ENCODE measurements around the gene CCR2.

CCR2 gene

DNA sequence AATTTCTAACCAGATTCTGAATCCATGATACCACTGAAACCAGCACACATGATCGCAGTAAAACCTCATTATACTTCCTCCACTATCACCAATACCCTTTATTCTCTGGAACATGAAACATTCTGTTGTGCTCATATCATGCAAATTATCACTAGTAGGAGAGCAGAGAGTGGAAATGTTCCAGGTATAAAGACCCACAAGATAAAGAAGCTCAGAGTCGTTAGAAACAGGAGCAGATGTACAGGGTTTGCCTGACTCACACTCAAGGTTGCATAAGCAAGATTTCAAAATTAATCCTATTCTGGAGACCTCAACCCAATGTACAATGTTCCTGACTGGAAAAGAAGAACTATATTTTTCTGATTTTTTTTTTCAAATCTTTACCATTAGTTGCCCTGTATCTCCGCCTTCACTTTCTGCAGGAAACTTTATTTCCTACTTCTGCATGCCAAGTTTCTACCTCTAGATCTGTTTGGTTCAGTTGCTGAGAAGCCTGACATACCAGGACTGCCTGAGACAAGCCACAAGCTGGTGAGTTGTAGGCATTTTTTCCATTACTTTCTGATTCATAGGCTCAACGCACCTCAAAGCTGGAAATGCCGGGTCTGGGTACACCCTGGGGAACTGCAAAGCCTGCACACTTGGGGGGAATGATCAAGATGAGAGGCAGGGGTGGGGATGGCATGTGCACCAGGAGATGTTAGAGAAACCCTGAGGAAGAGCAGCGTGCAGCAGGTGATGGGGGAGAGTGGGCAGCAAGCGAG is at the start of gene CCR2:
Gene CCR2, plus strand, starts transcription at position 465 of the 764 bp plus-strand sequence. CDS start 3,417 bp downstream, outside the sequence.
- TF ChIP-seq, protein P1, sequence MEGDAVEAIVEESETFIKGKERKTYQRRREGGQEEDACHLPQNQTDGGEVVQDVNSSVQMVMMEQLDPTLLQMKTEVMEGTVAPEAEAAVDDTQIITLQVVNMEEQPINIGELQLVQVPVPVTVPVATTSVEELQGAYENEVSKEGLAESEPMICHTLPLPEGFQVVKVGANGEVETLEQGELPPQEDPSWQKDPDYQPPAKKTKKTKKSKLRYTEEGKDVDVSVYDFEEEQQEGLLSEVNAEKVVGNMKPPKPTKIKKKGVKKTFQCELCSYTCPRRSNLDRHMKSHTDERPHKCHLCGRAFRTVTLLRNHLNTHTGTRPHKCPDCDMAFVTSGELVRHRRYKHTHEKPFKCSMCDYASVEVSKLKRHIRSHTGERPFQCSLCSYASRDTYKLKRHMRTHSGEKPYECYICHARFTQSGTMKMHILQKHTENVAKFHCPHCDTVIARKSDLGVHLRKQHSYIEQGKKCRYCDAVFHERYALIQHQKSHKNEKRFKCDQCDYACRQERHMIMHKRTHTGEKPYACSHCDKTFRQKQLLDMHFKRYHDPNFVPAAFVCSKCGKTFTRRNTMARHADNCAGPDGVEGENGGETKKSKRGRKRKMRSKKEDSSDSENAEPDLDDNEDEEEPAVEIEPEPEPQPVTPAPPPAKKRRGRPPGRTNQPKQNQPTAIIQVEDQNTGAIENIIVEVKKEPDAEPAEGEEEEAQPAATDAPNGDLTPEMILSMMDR (IDR thresholded peaks at IDR 0.05; ENCODE audit: low read depth, low read length): no peak
- no peak for DNase-seq (ENCODE audit: low read depth in 2 of 2)
- H3K4me3 ChIP-seq (replicated peaks in 1 of 2; ENCODE audit: low read depth in 2 of 2, low read length in 2 of 2): no peak within 1 kb of the TSS

DNA sequence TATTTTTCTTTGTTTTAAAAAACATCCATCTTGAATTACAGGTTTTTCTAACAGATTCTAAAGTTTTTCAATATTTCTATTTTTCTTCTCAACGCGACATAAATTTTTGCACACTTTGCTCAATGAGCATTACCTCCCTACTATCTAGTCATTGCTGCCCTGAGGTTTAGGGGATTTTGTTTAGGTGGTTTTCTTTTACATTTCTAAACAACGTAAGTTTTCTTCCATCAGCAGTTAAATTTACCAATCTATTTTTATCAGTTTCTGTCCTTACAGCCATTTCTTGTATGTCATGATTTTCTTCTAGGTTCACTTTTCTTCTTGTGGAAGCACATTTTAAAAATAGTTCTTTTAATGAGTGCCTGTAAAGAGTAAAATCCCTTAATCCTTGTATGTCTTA is 49.2 kb upstream of the CCR2 start:
- H3K4me3 ChIP-seq (replicated peaks in 1 of 2; ENCODE audit: low read depth in 2 of 2, low read length in 2 of 2): no peak overlapping the region
- TF ChIP-seq, protein P1 (IDR thresholded peaks at IDR 0.05; ENCODE audit: low read depth, low read length): no peak
- DNase-seq (ENCODE audit: low read depth in 2 of 2): no peak

DNA sequence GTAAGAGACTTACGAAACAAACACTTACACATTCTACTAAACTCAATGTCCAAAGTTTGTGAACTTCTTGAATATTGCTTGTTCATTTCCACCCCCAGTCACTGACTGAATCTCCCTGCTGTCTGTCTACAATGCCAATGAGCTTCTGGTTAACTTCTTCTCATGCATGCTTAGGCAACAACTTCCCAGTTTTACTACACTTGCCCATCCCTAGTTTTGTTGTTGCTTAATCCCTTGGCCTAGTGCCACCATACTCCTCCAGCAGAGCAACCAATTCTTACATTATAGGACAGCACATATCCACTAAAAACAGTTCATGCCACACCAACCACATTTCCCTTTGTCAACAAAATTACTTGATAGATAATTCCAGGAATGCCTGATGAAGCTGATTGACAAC is 40.9 kb upstream of the CCR2 start:
- peak; percentile 34 to 41 for DNase-seq (ENCODE audit: low read depth in 2 of 2)
- TF ChIP-seq, protein P1 (IDR thresholded peaks at IDR 0.05; ENCODE audit: low read depth, low read length): no peak
- no peak overlapping the region for H3K4me3 ChIP-seq (replicated peaks in 1 of 2; ENCODE audit: low read depth in 2 of 2, low read length in 2 of 2)

DNA sequence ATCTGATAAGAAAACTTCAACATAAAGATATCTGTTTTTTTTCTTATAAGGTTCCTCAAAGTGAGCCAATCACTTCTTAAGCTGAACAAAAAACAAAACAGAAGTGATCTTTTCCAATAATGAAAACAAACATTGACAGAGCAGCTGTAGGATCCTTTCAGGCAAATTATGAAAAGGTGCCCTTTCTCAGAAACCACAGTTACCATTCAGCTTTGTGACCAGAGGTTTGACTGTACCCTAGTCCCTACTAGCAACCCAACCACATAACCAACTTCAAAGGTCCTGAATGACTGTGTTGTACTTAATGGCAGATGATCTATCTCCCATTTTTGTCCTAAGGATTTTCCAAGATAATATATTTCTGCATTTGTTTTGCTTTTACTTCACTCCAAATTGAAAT is 39.4 kb upstream of the CCR2 start:
- no peak overlapping the region for H3K4me3 ChIP-seq (replicated peaks in 1 of 2; ENCODE audit: low read depth in 2 of 2, low read length in 2 of 2)
- TF ChIP-seq, protein P1 (IDR thresholded peaks at IDR 0.05; ENCODE audit: low read depth, low read length): no peak
- DNase-seq (ENCODE audit: low read depth in 2 of 2): no peak

DNA sequence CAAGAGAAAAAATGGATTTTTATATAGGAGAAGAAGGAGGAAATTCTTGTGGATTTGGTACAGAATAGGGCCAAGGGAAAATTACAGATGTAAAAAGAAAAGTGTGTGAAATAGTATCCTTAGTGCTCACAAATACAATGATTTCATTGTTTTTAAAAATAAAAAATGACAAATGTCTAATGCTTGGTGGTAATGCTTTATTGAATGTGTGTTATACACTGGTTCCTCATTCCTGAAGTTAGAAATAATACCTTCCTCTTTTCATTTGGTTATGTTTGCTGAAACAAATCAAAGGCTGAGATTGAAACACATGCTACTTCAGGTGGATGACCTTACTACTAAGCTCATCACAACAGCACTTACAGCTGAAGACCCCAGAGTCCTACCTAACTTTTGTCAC is 37.7 kb upstream of the CCR2 start:
- DNase-seq (ENCODE audit: low read depth in 2 of 2): no peak
- TF ChIP-seq, protein P1 (IDR thresholded peaks at IDR 0.05; ENCODE audit: low read depth, low read length): no peak
- H3K4me3 ChIP-seq (replicated peaks in 1 of 2; ENCODE audit: low read depth in 2 of 2, low read length in 2 of 2): no peak overlapping the region

DNA sequence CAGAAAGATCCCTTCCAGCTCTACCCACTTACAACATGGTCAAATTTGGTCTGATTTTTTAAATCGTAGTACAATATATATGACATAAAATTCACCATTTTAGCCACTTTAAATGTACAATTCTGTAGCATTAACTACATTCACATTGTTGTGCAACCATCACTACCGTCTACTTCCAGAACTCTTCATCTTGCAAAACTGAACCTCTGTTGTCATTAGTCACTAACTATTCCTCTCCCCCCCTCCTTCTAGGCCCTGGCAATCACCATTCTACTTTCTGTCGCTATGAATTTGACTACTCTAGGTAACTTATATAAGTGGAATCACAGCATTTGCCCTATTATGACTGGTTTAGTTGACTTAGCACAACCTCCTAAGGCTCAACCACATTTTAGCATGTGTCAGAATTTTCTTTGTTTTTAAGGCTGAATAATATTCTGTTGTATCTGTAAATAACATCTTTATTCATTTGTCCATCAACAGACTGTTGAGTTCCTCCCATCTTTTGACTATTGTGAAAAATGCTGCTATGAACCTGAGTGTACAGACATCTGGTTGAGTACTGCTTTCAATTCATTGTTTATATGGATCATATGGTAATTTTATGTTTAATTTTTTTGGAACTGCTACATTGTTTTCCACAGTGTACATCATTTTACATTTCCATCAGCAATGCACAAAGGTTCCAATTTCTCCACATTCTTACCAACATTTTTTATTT is 35.5 kb upstream of the CCR2 start:
- no peak for DNase-seq (ENCODE audit: low read depth in 2 of 2)
- H3K4me3 ChIP-seq (replicated peaks in 1 of 2; ENCODE audit: low read depth in 2 of 2, low read length in 2 of 2): no peak overlapping the region
- TF ChIP-seq, protein P1 (IDR thresholded peaks at IDR 0.05; ENCODE audit: low read depth, low read length): no peak

Data from cardiac fibroblast (primary cell).